Measurements from ENCODE around the gene PDZRN3. TPM values are rescaled to one million over a fixed set of nuclear protein-coding genes. Genes with fewer than 3 reads are reported as not detected.
A peak's percentile ranks its signal among the peaks of the same experiment; 100 is the strongest.

Gene PDZRN3
- total RNA-seq, 1 donor from 2014 or later: 50.6 TPM

GRCh38 chr3:73351423-73352071 lies 273.2 kb downstream of the PDZRN3 start:
- Histone ChIP-seq H3K9ac (ENCODE audit: low read depth in 1 of 3, low read length in 3 of 3) (no peak overlapping the region), H3K27ac (ENCODE audit: low read depth, low read length) (no peak overlapping the region), H3K4me1 (ENCODE audit: control insufficient read depth in 3 of 3, insufficient read depth in 3 of 3, low read length in 3 of 3) (peaks cover 5 to 9% (median 6%) of the 10 kb centered on the region in 3 donors), H3K4me3 (ENCODE audit: low read length in 3 of 3) (no peak overlapping the region), H3K36me3 (ENCODE audit: control insufficient read depth in 3 of 3, insufficient read depth in 3 of 3, low read length in 3 of 3) (no peaks in the 10 kb centered on the region), H3K9me3 (ENCODE audit: control insufficient read depth in 3 of 3, low read length in 3 of 3) (no peaks in the 10 kb centered on the region), H3K27me3 (ENCODE audit: control insufficient read depth in 3 of 3, insufficient read depth in 3 of 3, low read length in 3 of 3) (peaks cover 0 to 2% (median 0%) of the 10 kb centered on the region in 3 donors)

GRCh38 chr3:73350996-73351395 lies 273.7 kb downstream of the PDZRN3 start:
- Histone ChIP-seq H3K9ac (ENCODE audit: low read depth in 1 of 3, low read length in 3 of 3) (no peak overlapping the region), H3K27me3 (ENCODE audit: control insufficient read depth in 3 of 3, insufficient read depth in 3 of 3, low read length in 3 of 3) (peaks cover 0 to 2% (median 0%) of the 10 kb centered on the region in 3 donors), H3K36me3 (ENCODE audit: control insufficient read depth in 3 of 3, insufficient read depth in 3 of 3, low read length in 3 of 3) (no peaks in the 10 kb centered on the region), H3K4me1 (ENCODE audit: control insufficient read depth in 3 of 3, insufficient read depth in 3 of 3, low read length in 3 of 3) (peaks cover 5 to 9% (median 6%) of the 10 kb centered on the region in 3 donors), H3K9me3 (ENCODE audit: control insufficient read depth in 3 of 3, low read length in 3 of 3) (no peaks in the 10 kb centered on the region), H3K27ac (ENCODE audit: low read depth, low read length) (no peak overlapping the region), H3K4me3 (ENCODE audit: low read length in 3 of 3) (no peak overlapping the region)

GRCh38 chr3:73349657-73350056 lies 275.1 kb downstream of the PDZRN3 start:
- Histone ChIP-seq H3K4me1 (ENCODE audit: control insufficient read depth in 3 of 3, insufficient read depth in 3 of 3, low read length in 3 of 3) (peaks cover 5 to 9% (median 6%) of the 10 kb centered on the region in 3 donors), H3K27ac (ENCODE audit: low read depth, low read length) (no peak overlapping the region), H3K4me3 (ENCODE audit: low read length in 3 of 3) (no peak overlapping the region), H3K36me3 (ENCODE audit: control insufficient read depth in 3 of 3, insufficient read depth in 3 of 3, low read length in 3 of 3) (no peaks in the 10 kb centered on the region), H3K27me3 (ENCODE audit: control insufficient read depth in 3 of 3, insufficient read depth in 3 of 3, low read length in 3 of 3) (peaks cover 0 to 2% (median 0%) of the 10 kb centered on the region in 3 donors), H3K9ac (ENCODE audit: low read depth in 1 of 3, low read length in 3 of 3) (no peak overlapping the region), H3K9me3 (ENCODE audit: control insufficient read depth in 3 of 3, low read length in 3 of 3) (no peaks in the 10 kb centered on the region)

- no peak overlapping the region for H3K27ac ChIP-seq (ENCODE audit: low read depth, low read length)
- H3K27me3 ChIP-seq (ENCODE audit: control insufficient read depth in 3 of 3, insufficient read depth in 3 of 3, low read length in 3 of 3): no peaks in the 10 kb centered on the region
- H3K36me3 ChIP-seq (ENCODE audit: control insufficient read depth in 3 of 3, insufficient read depth in 3 of 3, low read length in 3 of 3): no peaks in the 10 kb centered on the region
- H3K4me1 ChIP-seq (ENCODE audit: control insufficient read depth in 3 of 3, insufficient read depth in 3 of 3, low read length in 3 of 3): peaks cover 0 to 8% (median 0%) of the 10 kb centered on the region in 3 donors
- peak overlapping the region in 1 of 3 donors; percentile 20 for H3K9ac ChIP-seq (ENCODE audit: low read depth in 1 of 3, low read length in 3 of 3)
- H3K4me3 ChIP-seq (ENCODE audit: low read length in 3 of 3): no peak overlapping the region
- no peaks in the 10 kb centered on the region for H3K9me3 ChIP-seq (ENCODE audit: control insufficient read depth in 3 of 3, low read length in 3 of 3)
Observed at GRCh38 chr3:73342077-73342476, 282.7 kb downstream of the PDZRN3 start.

- Histone ChIP-seq H3K9me3 (ENCODE audit: control insufficient read depth in 3 of 3, low read length in 3 of 3) (no peaks in the 10 kb centered on the region), H3K27ac (ENCODE audit: low read depth, low read length) (no peak overlapping the region), H3K9ac (ENCODE audit: low read depth in 1 of 3, low read length in 3 of 3) (peak overlapping the region in 1 of 3 donors; percentile 20), H3K4me1 (ENCODE audit: control insufficient read depth in 3 of 3, insufficient read depth in 3 of 3, low read length in 3 of 3) (peaks cover 0 to 8% (median 0%) of the 10 kb centered on the region in 3 donors), H3K36me3 (ENCODE audit: control insufficient read depth in 3 of 3, insufficient read depth in 3 of 3, low read length in 3 of 3) (no peaks in the 10 kb centered on the region), H3K27me3 (ENCODE audit: control insufficient read depth in 3 of 3, insufficient read depth in 3 of 3, low read length in 3 of 3) (no peaks in the 10 kb centered on the region), H3K4me3 (ENCODE audit: low read length in 3 of 3) (no peak overlapping the region)
Observed at GRCh38 chr3:73341272-73341935, 283.3 kb downstream of the PDZRN3 start.

- Histone ChIP-seq H3K4me3 (ENCODE audit: low read length in 3 of 3) (no peak overlapping the region), H3K27me3 (ENCODE audit: control insufficient read depth in 3 of 3, insufficient read depth in 3 of 3, low read length in 3 of 3) (no peaks in the 10 kb centered on the region), H3K4me1 (ENCODE audit: control insufficient read depth in 3 of 3, insufficient read depth in 3 of 3, low read length in 3 of 3) (no peaks in the 10 kb centered on the region), H3K27ac (ENCODE audit: low read depth, low read length) (no peak overlapping the region), H3K9me3 (ENCODE audit: control insufficient read depth in 3 of 3, low read length in 3 of 3) (no peaks in the 10 kb centered on the region), H3K9ac (ENCODE audit: low read depth in 1 of 3, low read length in 3 of 3) (no peak overlapping the region), H3K36me3 (ENCODE audit: control insufficient read depth in 3 of 3, insufficient read depth in 3 of 3, low read length in 3 of 3) (no peaks in the 10 kb centered on the region)
Observed at GRCh38 chr3:73332558-73332957, 292.2 kb downstream of the PDZRN3 start.

Small RNA genes lying within 50 kb of the gene (small RNA-seq; reads per million reads assigned to genes)
- gene RNU7-119P: not detected

All from skeletal muscle tissue (tissue), 5 donors.